GM12892 (cell line): ENCODE results near the gene KCNIP1.

ENCODE experiments used
- DNase-seq: peaks from one replicate; pipeline ENCODE4 v3.0.0; 2011; ENCODE audit not compliant: insufficient read length
- FAIRE-seq: peaks from 2 replicates; lab custom pipeline; 2011; peaks lifted over from hg19 to GRCh38; lab: Jason Lieb, UNC
- POLR2A ChIP-seq: IDR thresholded peaks from 2 replicates; pipeline ENCODE4 v1.6.1; 2011; ENCODE audit warnings: low read depth, low read length, control low read depth
- POLR2AphosphoS5 ChIP-seq: IDR thresholded peaks from 2 replicates; pipeline ENCODE4 v1.6.1; 2011; ENCODE audit warnings: low read depth, low read length, control low read depth
- TAF1 ChIP-seq: IDR thresholded peaks from 2 replicates; pipeline ENCODE4 v1.6.1; 2011; ENCODE audit warnings: low read depth, mild to moderate bottlenecking, control low read depth, low read length, borderline replicate concordance

KCNIP1 gene

DNA sequence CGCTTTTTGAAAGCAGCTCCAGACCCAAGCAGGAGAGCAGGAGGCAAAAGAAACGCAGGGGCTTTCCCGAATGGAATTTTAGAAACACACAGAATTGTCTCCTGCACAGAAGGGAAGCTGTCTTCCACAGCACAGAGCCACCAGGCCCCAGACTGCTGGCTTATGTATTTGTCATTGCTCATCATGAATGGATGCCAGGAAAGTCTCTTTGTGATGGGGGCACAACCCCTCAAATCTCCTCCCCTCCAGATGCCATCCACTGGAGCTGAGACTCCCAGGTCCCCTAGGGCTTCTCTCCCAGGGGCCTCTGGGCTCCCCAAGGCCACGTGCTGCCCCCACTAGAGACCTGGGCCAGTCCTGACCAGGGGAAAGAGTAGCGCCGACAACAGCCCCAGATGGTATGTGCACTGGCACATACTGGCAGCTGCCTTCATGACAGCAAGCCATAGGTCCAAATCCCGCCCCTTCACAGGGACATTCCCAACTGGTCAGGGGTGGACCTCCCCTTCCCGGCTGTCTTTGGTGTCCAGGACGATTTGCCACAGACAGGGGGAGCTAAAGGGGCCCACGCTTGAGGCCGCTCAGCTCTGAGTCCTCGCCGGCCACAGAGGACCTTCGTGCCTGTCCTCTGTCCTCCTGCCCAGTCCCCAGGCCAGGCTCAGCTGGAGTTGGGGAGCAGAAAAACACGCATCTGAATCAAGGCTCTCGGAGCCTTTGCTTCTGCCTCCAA is 127.8 kb downstream of the KCNIP1 start:
- DNase-seq, result no peak
- FAIRE-seq, result no peak
- TF ChIP-seq TAF1 (no peak), POLR2AphosphoS5 (no peak), POLR2A (no peak)

DNA sequence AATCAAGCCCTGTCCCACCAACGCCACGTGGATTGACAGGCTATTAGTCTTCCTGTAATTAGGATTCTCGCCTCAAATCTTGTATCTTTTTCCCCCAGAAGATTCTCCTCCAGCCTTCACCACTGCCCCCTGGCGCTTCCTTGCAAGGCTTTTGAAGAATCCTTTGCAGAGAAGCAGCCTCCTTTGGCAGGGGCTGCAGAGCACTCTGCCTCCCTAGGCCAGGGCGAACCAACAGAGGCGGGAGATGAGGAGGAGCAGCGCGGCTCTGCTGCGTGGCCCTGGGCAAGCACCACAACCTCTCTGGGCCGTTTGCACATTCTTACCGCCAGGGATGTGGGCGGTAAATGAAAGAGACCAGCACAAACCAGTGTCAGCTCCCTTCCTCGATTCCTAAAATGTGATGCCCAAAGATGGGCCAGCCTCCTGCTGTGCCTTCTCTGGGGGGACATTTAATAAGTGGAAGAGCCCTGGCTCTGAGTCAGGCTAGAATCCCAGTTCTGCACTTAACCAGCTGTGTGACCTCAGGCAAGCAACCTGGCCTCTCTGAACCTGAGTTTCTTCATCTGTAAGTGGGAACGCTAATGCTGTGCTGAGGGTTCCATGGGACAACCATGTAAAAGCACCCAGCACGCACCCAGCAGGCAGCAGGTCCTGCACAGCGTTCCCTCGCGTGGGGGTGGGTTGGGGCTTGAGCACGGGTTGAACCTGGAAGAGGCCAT is 128.6 kb downstream of the KCNIP1 start:
- TF ChIP-seq TAF1 (no peak), POLR2A (no peak), POLR2AphosphoS5 (no peak)
- FAIRE-seq (no peak), DNase-seq (no peak)

DNA sequence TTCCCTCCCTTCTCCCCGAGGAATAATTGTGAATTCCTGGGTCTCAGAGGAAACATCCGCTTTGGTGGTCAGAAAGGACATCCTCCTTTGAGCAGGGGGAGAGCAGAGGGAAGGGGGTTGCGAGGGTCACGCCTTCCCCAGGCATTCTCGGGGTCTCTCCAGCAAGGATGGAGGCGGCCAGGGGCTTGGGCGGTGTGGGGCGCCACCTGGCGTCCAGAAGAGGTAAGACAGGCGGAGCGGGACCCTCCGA is 129.1 kb downstream of the KCNIP1 start:
- TF ChIP-seq TAF1 (no peak), POLR2A (no peak), POLR2AphosphoS5 (no peak)
- DNase-seq (peak; percentile 73), FAIRE-seq (no peak)

DNA sequence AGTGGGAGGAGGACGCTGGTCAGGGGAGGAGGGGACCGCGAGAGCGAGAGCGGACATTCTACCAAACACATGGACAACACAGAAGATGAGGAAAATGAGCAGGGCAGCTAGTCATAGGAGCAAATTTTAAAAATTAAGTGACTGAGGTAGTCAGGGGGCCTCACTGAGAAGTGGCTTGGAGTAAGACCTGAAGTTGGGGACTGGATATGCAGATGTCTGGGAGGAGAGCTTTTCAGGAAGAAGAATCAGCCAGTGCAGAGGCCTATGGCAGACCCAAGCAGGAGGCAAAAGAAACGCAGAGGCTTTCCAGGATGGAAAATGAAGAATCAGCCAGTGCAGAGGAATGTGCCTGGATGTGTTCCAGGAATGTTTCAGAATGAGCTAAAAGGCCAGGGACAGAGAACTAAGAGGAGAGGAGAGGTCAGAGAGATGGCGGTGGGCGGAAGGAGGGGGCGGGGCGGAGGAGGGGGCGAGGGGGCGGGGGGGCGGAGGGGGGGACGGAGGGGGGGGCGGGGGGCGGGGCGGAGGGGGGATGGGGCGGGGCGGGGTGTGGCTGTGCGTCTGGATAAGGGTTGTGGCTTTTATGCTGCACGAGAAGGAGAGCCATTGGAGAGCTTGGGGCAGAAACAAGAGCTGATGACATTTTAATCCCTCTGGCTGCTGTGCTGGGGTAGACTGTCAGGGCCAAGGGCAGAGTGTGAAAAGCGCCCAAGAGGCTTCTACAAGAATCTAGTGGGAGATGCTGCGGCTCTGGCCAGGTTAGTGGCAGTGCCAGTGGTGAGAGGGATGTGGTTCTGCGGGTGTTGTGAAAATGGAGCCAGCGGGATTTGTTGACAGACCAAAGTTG is 129.6 kb downstream of the KCNIP1 start:
- FAIRE-seq (peak; percentile 74), DNase-seq (no peak)
- TF ChIP-seq POLR2AphosphoS5, result no peak
- no peak for TF ChIP-seq POLR2A
- TF ChIP-seq TAF1, result no peak

DNA sequence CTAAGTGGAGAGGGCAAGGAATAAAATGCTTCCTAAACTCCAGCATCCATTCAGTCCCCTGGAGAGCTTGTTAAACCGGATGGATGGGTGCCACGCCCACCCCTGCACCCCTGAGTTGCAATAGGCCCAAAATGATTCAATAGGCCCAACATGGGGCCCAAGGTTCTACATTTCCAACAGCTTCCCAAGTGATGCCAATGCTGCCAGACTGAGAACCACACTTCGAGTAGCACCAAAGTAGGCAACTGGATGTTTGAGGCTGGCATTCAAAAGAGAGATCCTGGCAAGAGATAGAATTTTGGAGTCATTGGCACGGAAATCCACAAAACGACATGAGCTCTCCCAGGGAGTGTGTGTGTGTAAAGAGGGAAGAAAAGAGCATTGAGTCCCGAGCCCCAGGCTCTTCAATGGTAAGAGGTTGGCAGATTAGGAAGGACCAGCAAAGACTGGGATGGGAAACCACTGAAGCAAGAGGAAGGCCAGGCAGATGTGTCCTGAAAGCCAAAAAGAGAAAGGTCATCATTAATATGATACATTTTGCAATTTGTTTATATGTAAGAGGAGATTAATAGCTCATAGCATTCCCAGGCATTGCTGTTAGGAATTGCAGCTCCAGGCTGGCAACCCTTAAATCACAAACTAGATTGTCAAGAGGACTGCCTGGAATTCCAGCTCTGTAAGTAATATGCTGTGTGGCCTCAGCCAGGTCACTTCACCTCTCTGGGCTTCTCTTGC is 130.6 kb downstream of the KCNIP1 start:
- no peak for DNase-seq
- TF ChIP-seq TAF1 (no peak), POLR2A (no peak), POLR2AphosphoS5 (no peak)
- FAIRE-seq, result no peak

DNA sequence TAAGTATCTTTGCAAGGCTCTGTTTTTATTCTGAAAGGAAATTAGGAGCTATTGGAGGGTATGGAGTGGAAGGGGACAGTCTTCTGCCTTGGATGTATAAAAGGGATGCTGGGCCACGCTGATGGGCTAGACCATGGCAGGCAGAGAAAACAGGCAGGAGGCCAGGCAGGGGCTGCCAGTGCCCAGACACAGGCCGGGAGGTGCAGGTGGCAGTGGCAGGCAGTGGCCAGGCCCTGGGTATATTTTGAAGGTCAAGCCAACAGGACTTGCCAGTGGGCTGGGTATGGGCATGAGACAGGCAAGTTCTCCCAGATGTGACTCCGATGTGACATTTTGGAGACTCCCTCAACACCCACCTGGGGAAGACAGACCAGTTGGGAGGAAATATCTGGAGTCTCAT is 131.9 kb downstream of the KCNIP1 start:
- DNase-seq, result no peak
- FAIRE-seq, result no peak
- TF ChIP-seq POLR2AphosphoS5, result no peak
- no peak for TF ChIP-seq TAF1
- TF ChIP-seq POLR2A, result no peak

DNA sequence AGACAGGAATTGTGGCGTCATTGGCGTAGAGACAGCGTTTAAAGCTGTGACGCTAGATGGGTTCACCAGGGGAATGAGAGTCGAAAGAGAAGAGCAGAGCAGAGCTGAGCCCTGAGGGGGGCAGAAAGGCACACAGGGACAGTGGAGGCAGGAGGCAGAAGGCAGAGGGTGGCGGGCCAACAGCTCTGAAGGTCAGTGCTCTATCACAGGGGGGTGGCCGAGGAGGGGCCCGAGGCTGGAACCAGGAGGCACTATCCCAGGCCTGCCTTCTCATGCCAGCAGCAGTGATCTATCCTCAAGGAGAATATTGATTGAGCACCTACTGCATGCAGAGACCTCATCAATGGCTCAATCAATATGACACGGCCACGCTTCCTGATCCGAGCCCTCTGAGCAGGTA is 132.4 kb downstream of the KCNIP1 start:
- no peak for FAIRE-seq
- no peak for DNase-seq
- no peak for TF ChIP-seq POLR2A
- TF ChIP-seq TAF1, result no peak
- TF ChIP-seq POLR2AphosphoS5, result no peak

DNA sequence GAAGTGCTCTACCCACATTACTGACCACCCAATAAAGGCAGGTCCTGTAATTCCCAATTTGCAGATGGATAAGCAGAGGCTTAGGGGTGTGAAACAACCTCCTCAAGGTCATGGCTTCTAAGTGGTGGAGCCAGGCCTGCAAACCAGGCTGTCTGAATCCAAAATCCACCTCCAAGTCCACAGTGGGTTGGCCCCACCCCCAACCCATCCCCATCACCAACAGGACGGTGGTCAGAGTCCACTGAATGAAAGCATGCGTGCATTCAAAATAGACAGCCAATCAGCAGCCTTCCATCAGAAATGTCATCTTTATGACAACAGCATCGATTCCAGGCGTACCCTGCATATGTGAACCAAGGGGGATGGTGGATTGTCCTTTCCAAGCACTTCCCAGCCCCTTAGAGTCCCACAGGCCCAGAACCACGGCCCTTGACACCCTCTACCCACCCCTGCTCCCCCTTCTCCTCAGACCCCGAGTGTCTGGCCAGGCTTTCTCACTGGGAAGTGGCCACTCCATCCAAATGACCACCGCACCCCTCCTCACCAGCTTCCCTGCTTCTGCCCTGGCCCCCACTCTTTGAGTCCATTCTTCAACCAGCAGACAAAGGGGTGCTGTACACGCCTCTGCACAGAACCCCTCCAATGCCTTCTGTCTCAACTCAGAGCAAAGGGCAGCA is 133.1 kb downstream of the KCNIP1 start:
- FAIRE-seq (no peak), DNase-seq (no peak)
- no peak for TF ChIP-seq POLR2AphosphoS5
- TF ChIP-seq TAF1, result no peak
- no peak for TF ChIP-seq POLR2A

DNA sequence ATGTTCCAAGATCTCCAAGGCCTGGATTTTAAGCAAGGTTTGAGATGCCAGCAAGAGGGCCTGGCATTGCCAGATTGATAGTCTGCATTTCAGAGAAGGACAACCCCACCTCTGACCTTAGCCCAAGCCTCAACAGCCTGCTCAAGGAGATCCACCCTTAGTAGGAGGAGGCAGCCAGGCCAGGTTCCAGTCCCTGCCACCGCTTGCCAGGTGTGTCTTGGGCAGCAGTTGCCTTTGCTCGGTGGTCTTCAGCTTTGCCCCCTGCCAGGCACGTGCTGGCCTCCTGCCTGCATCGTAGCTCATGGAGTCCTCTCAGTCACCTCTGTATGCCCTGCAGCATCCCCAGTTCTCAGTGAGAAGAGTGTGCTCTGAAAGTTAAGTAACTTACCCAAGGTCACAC is 134.2 kb downstream of the KCNIP1 start:
- TF ChIP-seq TAF1 (no peak), POLR2A (no peak), POLR2AphosphoS5 (no peak)
- FAIRE-seq (no peak), DNase-seq (no peak)

DNA sequence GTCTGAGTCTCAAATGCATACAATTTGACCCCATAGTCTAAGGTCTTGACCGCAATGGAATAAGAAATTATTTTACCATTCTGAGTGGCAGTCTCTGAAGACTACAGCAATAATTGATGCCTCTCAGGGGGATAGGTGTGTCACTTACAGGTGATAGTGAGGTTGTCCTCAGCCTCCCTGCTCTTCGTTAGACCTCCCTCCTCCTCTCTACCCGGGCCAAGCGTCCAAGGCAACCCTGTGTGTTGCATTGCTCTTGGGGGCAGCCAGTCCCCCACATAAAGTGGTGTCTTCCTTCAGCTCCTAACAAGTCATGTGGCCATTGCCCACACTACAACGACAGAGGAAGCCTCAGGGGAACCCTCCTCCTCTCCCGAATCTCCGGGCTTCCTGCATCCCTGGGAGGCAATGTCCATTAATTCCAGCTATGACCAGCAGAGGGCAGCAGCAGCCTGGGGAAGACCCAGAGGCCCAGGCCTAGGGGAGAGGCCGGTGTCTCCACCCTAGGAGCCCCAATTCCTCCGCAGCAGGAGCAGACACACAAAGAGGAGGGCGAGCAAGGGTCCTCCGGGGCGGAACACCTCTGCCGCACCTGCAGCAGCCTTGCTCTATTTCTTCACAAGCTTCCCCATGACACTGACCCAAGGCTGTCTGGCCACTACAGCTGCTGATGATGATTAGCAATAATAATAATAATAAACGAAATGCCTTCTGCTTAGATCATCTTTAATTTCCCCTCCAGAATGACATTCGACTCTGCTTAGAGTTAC is 134.8 kb downstream of the KCNIP1 start:
- FAIRE-seq (peak; percentile 51), DNase-seq (peak; percentile 65)
- TF ChIP-seq POLR2AphosphoS5 (no peak), TAF1 (no peak), POLR2A (no peak)
